HL-60/S4 treated with retinoic acid at 250 ng/mL for 4 days and 3 days (cell line): ENCODE data around the gene TRIO.

Experiments used
- in situ Hi-C: fragments of 300-500 bp; cut with MboI; formaldehyde crosslinking; loops from 2 replicates; pipeline ENCODE4 v1.7.0; 2022; ENCODE audit warnings: low sequenced_read_pairs

Gene TRIO

DNA sequence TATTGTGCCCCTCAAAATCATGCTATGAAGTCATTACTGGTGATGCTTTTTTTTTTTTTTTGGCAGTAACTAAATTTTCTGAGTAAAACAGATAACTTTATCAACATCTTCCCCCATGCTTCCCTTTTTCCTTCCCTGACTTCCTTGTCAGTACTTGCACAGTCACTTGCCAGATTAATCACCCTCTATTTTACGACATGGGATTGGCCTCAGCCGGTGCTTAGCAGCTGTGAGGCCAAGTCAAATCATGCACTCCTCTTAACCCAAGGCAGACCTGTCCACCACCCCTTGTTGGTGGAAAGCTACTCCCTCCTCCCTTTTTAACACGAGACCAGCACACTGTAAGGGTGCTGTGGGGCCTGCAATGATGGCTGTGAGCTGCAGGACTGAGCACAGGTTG is 320.5 kb downstream of the TRIO start:
- in situ Hi-C loops: no loop called here

DNA sequence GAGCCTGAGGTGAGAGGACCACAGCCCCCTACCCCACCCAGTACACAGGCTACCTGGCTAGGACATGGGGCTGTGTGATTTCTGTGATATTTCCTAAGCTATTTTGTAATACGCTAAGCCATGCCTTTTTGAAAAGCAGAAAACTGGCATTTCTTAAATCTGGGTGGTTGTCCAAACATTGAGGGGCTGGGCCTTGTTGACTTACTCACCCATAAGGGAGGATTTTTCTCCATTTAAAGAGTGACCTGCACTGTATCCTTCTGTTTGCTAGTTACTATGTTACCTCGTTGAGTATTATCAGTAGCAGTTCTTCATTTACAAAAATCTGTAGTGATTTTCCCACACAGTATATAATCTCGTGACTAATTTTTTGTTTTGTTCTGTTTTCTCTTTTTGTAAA is 321.0 kb downstream of the TRIO start:
- in situ Hi-C loops: no loop called here

DNA sequence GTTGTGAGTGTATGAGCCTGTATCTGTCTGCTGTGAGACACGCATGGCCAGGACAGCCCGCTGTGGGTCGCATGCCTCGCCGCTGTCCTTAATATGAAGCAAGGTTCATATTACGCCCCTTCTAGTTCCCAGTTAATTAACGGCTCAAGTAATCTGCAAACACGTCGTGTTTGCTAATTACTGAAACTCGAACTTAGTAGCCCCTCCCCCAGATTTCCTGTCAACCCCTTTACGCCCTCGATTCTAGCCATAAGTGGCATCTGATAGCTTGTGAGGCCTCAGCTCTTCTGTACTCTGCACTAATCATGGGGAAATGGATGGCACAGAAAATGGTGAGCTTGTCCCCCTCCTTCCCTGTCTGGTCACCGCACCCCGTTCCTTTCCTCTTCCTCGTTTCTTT is 321.5 kb downstream of the TRIO start:
- in situ Hi-C loops: no loop called here

DNA sequence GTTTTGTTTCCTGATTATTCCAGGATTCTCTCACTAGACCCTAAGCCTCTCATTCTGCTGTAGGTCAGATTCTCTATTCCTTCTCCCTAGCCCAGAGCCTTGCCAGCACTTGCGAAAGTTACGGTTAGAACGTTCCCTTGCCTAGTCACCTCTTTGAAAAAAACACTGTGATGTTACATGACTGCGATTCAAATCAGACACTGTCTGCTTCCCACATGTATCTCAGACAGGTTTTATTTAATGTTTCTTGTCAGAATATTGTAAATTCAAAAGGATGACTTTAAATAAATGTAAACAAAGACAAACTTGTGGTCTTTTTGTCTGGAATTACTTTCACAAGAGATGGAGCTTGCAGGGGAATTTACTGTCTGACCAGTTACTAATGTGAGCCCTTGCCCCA is 322.0 kb downstream of the TRIO start:
- in situ Hi-C loops: no loop called here

DNA sequence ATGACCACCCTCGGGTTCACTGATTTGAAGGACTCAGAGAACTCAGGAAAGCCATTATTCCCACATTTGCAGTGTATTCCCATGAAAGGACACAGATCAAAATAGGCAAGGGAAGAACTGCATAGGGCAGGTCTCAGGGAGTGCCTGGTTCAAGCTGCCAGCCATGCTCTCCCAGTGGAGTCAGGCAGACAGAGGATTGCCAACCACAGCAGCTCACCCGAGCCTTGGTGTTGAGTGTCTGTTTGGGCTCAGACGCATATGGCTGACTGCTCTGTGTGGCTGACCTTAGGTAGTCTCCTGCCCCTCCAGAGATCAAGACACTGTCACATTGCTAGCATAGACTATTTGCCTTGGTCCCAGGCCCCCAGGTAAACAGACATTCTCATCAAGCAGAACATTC is 322.6 kb downstream of the TRIO start:
- in situ Hi-C loops: no loop called here

DNA sequence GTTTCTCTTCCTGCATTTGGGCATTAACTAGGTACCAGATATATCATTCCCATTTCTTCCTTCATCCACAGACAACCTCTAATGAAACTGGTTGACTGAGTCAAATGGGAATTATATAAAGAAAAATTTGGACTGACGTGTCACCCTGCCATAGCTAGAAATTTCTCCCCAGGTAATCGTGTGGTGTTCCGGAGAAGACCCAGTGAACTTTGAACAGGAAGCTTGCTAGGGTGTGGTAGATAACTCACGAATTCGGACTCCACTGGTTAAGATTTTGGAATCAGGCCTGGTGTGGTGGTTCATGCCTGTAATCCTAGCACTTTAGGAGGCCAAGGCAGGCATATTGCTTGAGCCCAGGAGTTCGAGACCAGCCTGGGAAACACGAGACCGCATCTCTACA is 324.1 kb downstream of the TRIO start:
- in situ Hi-C loops: no loop called here

DNA sequence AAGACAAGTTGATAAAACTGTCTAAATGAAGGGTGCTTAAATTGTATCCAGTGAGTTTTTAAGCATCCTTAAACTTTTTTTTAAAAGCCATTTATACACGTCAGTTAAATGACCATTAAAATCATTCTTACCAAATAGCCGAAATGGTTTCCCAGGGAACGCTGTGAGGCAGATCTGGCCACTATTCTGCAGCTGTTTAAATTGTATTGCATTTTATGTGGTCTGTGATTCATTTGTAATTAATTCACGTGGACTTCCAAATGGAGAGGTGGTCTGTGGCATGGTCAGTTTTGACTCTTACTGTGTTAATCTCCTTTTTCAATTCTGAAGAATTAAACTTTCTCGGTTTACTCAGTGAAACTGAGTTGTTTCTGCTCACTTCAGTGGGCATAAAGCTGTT is 324.7 kb downstream of the TRIO start:
- in situ Hi-C loops: no loop called here

DNA sequence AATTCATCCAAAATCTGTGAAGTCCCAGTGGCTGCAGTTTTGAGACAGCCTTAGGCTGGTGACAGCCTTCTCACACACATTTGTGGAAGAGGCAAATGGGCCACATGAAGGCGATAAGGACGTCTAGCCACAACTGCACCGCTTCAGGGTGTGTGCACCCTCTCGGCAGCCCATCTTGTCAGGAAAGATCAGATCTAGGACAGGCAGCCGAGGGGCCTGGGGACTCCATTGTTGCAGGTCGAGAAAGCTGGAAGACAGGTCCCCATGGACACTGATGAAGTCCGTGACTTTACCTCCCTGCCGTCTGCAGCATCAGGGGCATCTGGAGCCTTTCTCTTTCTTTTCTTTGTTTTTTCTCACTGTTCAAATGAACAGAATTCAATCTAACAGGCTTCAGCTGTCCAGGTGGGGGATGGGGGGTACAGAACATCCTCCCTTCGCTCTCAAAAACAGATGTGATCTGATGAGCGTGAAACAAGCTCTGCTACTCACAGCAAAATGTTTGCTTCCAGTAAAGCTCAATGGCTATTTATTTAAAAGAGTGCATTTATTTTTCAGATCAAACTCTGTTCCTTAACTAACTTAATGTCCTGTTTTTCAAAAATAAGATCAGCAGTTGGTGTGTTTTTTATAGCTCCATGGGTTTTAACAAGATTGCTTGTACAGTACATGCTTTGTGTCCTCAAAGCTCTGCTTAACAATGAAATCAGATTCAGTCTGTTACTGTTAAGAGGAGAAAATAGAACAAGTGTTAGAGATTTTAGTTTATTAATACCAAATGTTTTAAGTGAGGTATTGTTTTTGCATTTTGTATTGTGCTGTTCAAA is 326.6 kb downstream of the TRIO start:
- in situ Hi-C loops: no loop called here

DNA sequence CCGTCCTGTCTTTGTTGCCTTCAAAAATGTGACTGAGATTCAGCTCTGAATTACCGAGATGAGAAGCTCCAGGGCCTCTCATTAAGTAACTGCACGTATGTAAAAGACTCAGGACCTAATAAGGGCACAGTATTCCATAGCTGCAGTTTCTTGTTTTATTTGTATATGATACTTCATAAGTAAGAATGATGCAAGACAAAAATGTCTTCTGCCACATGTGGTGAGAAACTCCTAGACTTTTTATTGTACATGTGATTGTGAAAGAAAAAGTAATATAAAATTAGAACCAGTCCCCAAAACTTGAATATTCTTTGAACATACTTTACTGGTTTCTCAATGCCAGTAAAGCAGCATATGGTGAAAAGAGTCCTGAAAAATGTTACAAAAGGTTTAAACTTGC is 328.4 kb downstream of the TRIO start:
- in situ Hi-C loops: no loop called here

DNA sequence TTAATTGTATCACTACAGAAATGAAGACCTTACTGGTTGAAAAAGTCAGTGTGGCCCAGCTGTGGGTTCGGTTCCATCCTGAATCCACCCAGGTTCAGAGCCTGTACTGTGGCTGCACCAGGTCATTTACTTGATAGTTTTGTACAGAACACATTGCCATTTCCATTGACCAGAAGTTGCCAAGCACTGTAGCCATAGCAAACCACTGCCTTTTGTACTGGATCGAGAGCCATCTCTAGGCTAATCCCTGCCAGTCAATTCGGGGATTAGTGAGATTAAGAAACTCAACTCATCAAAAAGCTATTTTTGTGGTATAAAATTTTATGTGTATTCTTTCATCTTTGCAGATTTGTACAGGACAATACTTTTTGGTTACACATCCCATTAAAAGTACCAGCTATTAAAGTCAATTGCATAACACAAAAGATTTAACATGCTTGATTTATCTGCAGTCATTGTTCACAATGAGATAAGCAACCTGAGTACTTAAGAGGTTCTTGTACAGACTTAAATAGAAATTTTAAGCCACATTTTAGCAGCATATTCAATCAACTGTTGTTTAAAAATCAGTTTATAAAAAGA is 329.9 kb downstream of the TRIO start:
- in situ Hi-C loops: no loop called here

DNA sequence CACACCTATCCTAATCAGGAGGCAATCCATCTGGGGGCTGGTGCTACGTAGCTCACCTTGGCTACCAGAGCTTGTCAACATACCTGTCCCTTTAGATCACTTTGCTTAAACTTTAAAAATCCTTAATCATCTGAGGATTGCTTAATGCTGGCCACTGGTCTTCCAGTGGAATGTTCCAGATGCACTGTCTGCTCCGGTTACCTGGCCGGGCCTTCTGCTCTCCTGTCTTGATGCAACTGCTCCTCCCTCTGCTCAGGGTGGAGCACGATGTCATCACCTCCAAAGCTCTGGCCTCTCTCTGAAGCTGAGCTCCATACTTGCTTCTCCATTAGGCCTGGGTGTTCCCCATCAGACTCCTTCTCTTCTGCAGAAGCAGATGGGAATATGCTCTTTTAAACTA is 331.9 kb downstream of the TRIO start:
- in situ Hi-C loops: no loop called here

DNA sequence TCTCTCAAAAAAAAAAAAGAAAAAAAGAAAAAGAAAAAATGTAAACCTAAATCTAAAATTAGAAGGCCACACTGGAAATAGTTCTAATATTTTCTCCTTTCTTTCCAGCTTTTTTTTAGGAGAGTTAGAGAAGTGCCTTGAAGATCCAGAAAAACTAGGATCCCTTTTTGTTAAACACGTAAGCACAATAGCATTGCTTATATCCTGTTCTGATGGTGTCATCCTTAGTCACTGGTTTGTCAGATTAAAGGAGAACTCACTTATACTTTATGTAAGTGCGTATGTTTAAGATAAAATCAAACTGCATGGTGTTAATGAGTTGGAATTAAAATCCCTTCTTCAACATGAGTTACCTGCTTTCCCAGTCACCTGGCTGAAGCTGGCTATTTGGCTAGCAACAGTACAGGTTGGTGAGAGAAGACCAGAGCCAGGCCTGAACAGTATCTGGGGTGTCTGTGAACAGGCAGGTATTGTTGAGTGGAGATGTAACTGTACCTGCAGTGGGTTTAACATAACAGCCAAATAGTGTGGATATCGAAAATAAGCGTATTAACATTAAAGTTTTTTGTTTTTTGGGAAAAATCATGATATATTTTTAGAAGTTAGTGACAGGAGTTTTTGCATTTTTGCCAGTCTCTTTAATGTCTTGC is 333.8 kb downstream of the TRIO start:
- in situ Hi-C loops: no loop called here

DNA sequence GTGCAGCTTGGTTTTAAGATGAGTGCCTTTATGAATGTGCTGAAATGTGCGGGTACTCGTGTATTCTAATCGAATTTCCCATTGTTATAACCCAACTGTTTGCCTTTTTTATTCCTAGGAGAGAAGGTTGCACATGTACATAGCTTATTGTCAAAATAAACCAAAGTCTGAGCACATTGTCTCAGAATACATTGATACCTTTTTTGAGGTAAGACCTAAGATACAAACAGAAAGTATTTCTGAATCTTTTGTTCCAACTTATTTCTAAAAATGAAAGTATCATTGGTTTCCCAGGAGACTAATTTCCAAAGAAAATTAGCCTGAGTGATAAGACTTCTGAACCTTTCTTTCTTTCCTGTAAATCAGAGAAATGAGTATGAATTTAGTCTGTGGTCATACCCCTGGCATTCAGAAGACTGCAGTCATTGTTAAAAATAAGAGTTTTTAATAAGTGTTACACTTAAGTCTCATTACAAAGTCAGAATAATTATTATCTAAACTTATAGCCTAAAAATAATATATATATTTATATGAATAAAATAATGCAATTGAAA is 336.1 kb downstream of the TRIO start:
- in situ Hi-C loops: no loop called here

DNA sequence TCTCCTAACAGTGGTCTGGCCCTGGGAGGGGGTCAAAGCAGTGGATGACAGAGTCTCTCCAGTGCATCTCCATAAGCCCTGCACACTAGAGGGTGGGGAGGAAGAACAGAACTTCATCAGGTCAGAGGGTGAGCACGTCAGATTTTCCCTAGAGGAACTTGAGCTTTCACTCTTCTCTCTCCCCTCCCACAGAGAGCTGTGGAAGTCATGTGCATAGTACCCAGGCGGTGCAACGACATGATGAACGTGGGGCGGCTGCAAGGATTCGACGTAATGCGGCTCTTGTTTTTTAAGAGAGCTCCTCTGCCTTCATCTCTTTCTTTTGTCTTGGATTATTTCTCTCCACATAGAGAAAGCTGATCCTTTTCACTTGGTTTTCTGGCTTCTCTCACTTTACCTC is 338.2 kb downstream of the TRIO start:
- in situ Hi-C loops: no loop called here

DNA sequence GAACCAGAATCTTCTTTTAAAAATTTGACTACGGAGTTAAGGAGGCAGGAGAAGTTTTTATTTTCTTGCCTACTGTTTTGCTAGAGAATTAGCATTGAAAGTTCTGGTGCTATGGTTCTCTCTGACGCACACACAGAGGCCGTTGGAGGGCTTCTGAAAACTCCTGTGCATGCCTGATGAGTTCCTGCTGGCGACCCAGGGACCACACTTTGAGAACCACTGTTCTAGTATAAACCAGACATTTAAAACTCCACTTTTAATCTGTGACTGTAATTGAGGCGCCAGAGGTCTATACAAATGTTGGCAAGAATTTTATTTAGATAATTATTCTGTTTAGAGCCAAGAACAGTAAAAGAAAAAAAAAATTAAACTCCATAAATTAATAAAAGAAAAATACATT is 338.9 kb downstream of the TRIO start:
- in situ Hi-C loops: no loop called here

DNA sequence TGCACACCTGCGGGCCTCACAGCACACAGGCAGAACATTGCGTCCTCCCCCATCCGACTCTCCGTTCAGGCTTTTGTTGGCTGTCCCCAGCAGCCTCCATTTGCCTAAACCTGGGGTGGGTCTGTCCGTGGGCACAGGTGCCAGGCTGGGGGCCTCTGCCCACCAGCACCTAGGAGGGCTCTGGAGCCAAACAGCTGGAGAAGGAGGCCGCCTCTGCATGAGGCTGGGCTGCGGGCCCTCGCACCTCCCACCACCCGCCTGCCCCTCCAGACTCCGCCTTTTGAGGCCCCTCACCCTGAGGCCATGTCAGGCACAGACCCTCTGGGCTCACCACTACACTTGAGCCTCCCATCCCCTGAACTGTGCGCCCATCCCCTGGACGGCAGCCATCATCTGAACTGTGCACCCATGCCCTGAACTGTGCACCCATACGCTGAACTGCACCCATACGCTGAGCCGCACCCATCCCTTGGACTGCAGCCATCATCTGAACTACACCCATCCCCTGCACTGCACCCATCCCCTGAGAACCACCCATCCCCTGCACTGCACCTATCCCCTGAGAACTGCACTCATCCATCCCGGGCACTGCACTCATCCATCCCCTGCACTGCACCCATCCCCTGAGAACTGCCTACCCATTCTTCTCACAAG is 340.5 kb downstream of the TRIO start:
- in situ Hi-C loops: no loop called here

DNA sequence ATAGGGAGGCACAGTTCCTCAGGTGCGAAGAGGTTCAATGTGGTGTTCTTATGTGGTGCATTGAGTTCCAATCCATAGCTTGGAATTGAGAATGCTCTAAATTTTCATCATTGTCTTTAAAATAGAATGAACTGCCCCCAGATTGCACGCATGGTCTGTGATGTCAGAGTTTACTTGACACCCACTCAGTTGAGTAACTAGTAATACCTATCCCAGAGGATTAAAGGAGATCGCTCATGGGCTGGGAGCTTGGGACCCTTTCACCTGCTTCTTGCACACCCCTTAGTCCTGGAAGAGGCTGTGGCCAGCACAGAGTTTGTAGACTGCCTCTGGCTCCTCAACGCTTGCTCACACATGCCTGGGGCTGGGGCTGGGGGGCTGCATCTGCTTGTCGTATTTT is 343.3 kb downstream of the TRIO start:
- in situ Hi-C loops: no loop called here

DNA sequence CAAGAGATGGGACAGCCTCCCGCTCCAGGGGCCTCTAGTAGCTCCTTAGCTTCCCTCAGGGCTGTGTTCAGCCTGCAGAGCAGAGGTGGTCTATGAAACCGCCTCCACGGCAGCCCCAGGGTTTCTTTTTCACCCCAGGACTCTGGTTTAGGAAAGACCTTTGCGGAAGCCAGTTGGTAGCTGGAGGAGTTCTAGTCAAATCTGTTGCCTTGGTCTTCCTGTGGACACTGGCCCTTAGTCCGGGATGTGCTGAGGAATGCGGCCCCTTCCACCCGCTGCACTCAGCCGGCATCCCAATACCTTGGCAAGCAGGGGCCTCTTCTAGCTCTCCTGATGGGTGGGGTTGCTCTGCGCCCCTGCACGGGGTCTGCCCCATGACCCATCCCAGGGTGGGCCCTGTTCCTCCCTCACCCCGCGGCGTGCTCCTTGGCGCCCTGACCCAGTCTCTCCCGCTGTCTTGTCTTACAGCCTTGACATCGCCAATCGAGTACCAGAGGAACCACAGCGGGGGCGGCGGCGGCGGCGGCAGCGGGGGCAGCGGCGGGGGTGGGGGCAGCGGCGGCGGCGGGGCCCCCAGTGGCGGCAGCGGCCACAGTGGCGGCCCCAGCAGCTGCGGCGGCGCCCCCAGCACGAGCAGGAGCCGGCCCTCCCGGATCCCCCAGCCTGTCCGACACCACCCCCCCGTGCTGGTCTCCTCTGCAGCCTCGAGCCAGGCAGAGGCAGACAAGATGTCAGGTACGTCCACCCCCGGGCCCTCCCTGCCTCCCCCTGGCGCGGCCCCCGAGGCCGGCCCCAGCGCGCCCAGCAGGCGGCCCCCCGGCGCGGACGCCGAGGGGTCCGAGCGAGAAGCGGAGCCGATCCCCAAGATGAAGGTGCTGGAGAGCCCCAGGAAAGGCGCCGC is 344.1 kb downstream of the TRIO start:
- in situ Hi-C loops: no loop called here

DNA sequence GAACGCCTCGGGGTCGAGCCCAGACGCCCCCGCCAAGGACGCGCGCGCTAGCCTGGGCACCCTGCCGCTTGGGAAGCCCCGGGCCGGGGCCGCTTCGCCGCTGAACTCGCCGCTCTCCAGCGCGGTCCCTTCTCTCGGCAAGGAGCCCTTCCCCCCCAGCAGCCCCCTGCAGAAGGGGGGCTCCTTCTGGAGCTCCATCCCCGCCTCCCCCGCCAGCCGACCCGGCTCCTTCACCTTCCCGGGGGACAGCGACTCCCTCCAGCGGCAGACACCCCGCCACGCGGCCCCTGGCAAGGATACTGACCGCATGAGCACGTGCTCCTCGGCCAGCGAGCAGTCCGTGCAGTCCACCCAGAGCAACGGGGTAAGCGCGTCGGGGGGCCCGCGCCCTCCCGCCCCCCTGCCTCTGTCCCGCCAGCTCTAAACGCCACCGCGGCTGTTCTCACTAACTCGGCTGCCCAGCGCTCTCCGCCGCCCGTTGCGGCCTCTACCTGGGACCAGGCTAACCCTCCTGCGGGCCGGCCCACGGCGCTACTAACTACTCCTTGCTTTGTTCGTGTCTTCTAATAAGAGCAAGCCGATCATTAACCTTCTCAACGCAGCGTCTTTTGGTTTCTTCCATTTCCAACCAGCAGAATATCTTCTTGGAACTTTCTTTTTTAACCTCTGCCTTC is 344.9 kb downstream of the TRIO start:
- in situ Hi-C loops: no loop called here

DNA sequence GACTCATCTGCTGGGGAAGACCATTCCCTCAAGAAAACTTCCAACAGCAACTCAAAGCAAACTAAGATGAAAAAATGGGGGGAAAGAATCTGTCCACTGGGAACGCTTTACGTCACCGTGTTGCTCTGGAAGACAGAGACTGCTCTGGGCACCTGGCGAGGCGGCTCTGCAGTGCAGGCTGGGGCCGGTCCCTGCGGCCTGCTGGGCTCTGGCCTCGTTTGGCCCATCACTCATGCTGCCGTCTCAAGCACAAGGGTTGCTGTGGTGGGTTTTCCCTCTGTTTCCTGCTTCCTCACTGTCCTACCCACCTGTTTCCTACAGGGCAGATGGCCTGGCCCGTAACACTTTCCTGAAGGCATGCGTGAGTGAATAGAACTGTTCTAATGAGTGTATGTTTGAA is 345.6 kb downstream of the TRIO start:
- in situ Hi-C loops: no loop called here
